Measurements from ENCODE around the gene GPC6.

- no peak for TF ChIP-seq CTCF (IDR thresholded peaks at IDR 0.05)
- no peak for TF ChIP-seq EP300 (IDR thresholded peaks at IDR 0.05)
- no peak for TF ChIP-seq POLR2A (IDR thresholded peaks at IDR 0.05)
These were observed 1085.3 kb downstream of the GPC6 start for GRCh38 chr13:94311893-94312292.
